Right cardiac atrium (tissue), 5 donors: ENCODE results near the gene MAD2L2. TPM values are rescaled to one million over a fixed set of nuclear protein-coding genes. Genes with fewer than 3 reads are reported as not detected.
"Not testable (repeated sequence)": the region's sequence is repeated elsewhere in the genome, so short reads cannot be mapped to it uniquely, and the experiment has no call there.

Experiments used
- ATAC-seq, 2 donors: fragments of 200-7000 bp; cut with Tn5 transposase; one replicate each; pipeline versions ENCODE4 v1.8.0 to v1.9.1; 2020; ENCODE audit warnings: moderate library complexity in 2 of 2, mild to moderate bottlenecking in 1 of 2
- DNase-seq, 3 donors: peaks; one replicate each; pipeline ENCODE4 v3.0.0-alpha.2; 2020
- H3K27ac ChIP-seq: one replicate; pipeline ENCODE4 v1.5.1; 2013; ENCODE audit warnings: mild to moderate bottlenecking, low read length, control low read depth, moderate library complexity
- H3K27me3 ChIP-seq: one replicate; pipeline ENCODE4 v1.6.1; 2013; ENCODE audit not compliant: control insufficient read depth, insufficient read depth
- H3K4me1 ChIP-seq: one replicate; pipeline ENCODE4 v1.6.1; 2013; ENCODE audit warnings: low read length; ENCODE audit not compliant: control insufficient read depth, insufficient read depth
- H3K4me3 ChIP-seq: one replicate; pipeline ENCODE4 v1.5.1; 2013; ENCODE audit warnings: low read length, control low read depth
- H3K9me3 ChIP-seq: one replicate; pipeline ENCODE4 v1.6.1; 2013; ENCODE audit warnings: low read length; ENCODE audit not compliant: control insufficient read depth
- WGBS: extraction: QIAGEN DNeasy Blood & Tissue Kit; methylation state at CpG from one replicate; pipeline ENCODE4 v1.1.7; 2013; 5-methylcytosine and 5-hydroxymethylcytosine counted together
- intact Hi-C, 4 donors: fragments of 100-400 bp; cut with DNase I; formaldehyde crosslinking; loops; one replicate each; pipeline versions ENCODE4 v1.11.0 to v1.14.0; 2022 to 2023
- polyA plus RNA-seq: library from polyadenylated mRNA; stranded (reverse); fragments of 200-250 nt; gene quantifications from one replicate; pipeline ENCODE4 v1.2.3, GENCODE V29; 2013
- total RNA-seq, 4 donors: library from RNA; stranded (reverse); fragmentation: NEBNext Ultra II Directional; extraction: Animal tissue kit (Norgen Biotek cat#: 25700); gene quantifications; one replicate each; pipeline ENCODE4 v1.2.1, GENCODE V29; 2021
- donor health status: healthy with polysubstance abuse.
- donor health status: DM: no; HTN: yes; CAD: no.
- donor health status: DM: no; HTN: no; CAD: no.
- donor health status: DM: no; HTN: yes; CAD: no; lungs with severe emphysema.
- donor health status: DM: yes; HTN: yes; CAD: no.

MAD2L2 gene
- total and polyA plus RNA-seq, 5 donors, result 15.5 to 22.8 (median 17.6) TPM

- H3K27ac ChIP-seq, result no peak overlapping the region
- intact Hi-C loops, result loop anchor here (5.0 to 10.0 kb wide), 5 partner anchors 77 to 601 kb away; partner anchors contain the start of gene MASP2 (in 1 of the 4)
- peak; percentile 81 to 92 (median 91) for DNase-seq
- ATAC-seq, result peak in 1 of 2 donors; percentile 42
- no peaks in the 10 kb centered on the region for H3K27me3 ChIP-seq
- H3K4me1 ChIP-seq, result peaks cover 2% of the 10 kb centered on the region
- no peak overlapping the region for H3K4me3 ChIP-seq
- 26% methylated on average over 8 of the region's 8 CpGs for WGBS
- no peaks in the 10 kb centered on the region for H3K9me3 ChIP-seq
These were observed 35.2 kb downstream of the MAD2L2 start for GRCh38 chr1:11645670-11646265.

GRCh38 chr1:11645270-11645669 is 35.7 kb downstream of the MAD2L2 start:
- no peak overlapping the region for H3K27ac ChIP-seq
- H3K27me3 ChIP-seq, result no peaks in the 10 kb centered on the region
- H3K9me3 ChIP-seq, result no peaks in the 10 kb centered on the region
- no peak overlapping the region for H3K4me3 ChIP-seq
- peaks cover 2% of the 10 kb centered on the region for H3K4me1 ChIP-seq
- intact Hi-C loops, result loop anchor here (5.0 to 10.0 kb wide), 5 partner anchors 77 to 600 kb away; partner anchors contain the start of gene MASP2 (in 1 of the 4)
- DNase-seq (no peak), ATAC-seq (no peak)
- 88% methylated on average over 5 of the region's 5 CpGs for WGBS

- 39% methylated on average over 5 of the region's 5 CpGs for WGBS
- Histone ChIP-seq H3K27me3 (no peaks in the 10 kb centered on the region), H3K27ac (no peak overlapping the region), H3K4me3 (no peak overlapping the region), H3K4me1 (no peaks in the 10 kb centered on the region), H3K9me3 (no peaks in the 10 kb centered on the region)
- intact Hi-C loops, result loop anchor here (2.0 to 10.0 kb wide), 8 partner anchors 306 to 607 kb away; partner anchors contain the start of gene MASP2 (in 1 of the 4)
- DNase-seq (no peak), ATAC-seq (no peak)
These were observed 37.2 kb downstream of the MAD2L2 start for GRCh38 chr1:11643782-11644181.

GRCh38 chr1:11642418-11643017 is 38.4 kb downstream of the MAD2L2 start:
- ATAC-seq (peak; percentile 64 to 84), DNase-seq (peak in 1 of 3 donors; percentile 74)
- not testable (repeated sequence) for H3K9me3 ChIP-seq, H3K27me3 ChIP-seq, H3K27ac ChIP-seq, H3K4me3 ChIP-seq, H3K4me1 ChIP-seq
- 53% methylated on average over 18 of the region's 18 CpGs for WGBS
- intact Hi-C loops, result loop anchor here (2.0 to 10.0 kb wide), 8 partner anchors 305 to 606 kb away; partner anchors contain the start of gene MASP2 (in 1 of the 4)

- H3K27me3 ChIP-seq, result no peaks in the 10 kb centered on the region
- WGBS, result 61% methylated on average over 5 of the region's 5 CpGs
- intact Hi-C loops, result loop anchor here (2.0 to 10.0 kb wide), 8 partner anchors 305 to 605 kb away; partner anchors contain the start of gene MASP2 (in 1 of the 4)
- H3K27ac ChIP-seq, result no peak overlapping the region
- H3K9me3 ChIP-seq, result no peaks in the 10 kb centered on the region
- DNase-seq (no peak), ATAC-seq (peak in 1 of 2 donors; percentile 14)
- no peaks in the 10 kb centered on the region for H3K4me1 ChIP-seq
- no peak overlapping the region for H3K4me3 ChIP-seq
These were observed 39.1 kb downstream of the MAD2L2 start for GRCh38 chr1:11641776-11642305.

- intact Hi-C loops, result loop anchor here (5.0 to 10.0 kb wide), 7 partner anchors 304 to 604 kb away; partner anchors contain the start of gene MASP2 (in 1 of the 4)
- Histone ChIP-seq H3K27ac (no peak overlapping the region), H3K27me3 (no peaks in the 10 kb centered on the region), H3K4me1 (no peaks in the 10 kb centered on the region), H3K4me3 (no peak overlapping the region), H3K9me3 (no peaks in the 10 kb centered on the region)
- WGBS, result 68% methylated on average over 6 of the region's 6 CpGs
- no peak for ATAC-seq
- no peak for DNase-seq
These were observed 40.0 kb downstream of the MAD2L2 start for GRCh38 chr1:11640944-11641343.

- H3K27ac ChIP-seq, result no peak overlapping the region
- no peaks in the 10 kb centered on the region for H3K9me3 ChIP-seq
- intact Hi-C loops, result loop anchor here (5.0 to 10.0 kb wide), 7 partner anchors 303 to 603 kb away; partner anchors contain the start of gene MASP2 (in 1 of the 4)
- H3K4me1 ChIP-seq, result no peaks in the 10 kb centered on the region
- DNase-seq (peak in 1 of 3 donors; percentile 15), ATAC-seq (no peak)
- no peak overlapping the region for H3K4me3 ChIP-seq
- no peaks in the 10 kb centered on the region for H3K27me3 ChIP-seq
- 67% methylated on average over 7 of the region's 7 CpGs for WGBS
These were observed 40.8 kb downstream of the MAD2L2 start for GRCh38 chr1:11640101-11640500.

- Histone ChIP-seq H3K9me3 (no peaks in the 10 kb centered on the region), H3K4me3 (no peak overlapping the region), H3K4me1 (no peaks in the 10 kb centered on the region), H3K27ac (no peak overlapping the region), H3K27me3 (no peaks in the 10 kb centered on the region)
- DNase-seq, result no peak
- ATAC-seq, result no peak
- intact Hi-C loops, result loop anchor here in 2 of 4 donors (10.0 kb wide), 2 partner anchors 155 to 165 kb away; partner anchors contain the start of gene DISP3 (in 1 of the 2)
- WGBS, result 73% methylated on average over 4 of the region's 4 CpGs
These were observed 41.6 kb downstream of the MAD2L2 start for GRCh38 chr1:11639372-11639771.

GRCh38 chr1:11638121-11638520 is 42.8 kb downstream of the MAD2L2 start:
- no peaks in the 10 kb centered on the region for H3K4me1 ChIP-seq
- no peaks in the 10 kb centered on the region for H3K27me3 ChIP-seq
- H3K9me3 ChIP-seq, result no peaks in the 10 kb centered on the region
- no peak for DNase-seq
- no peak for ATAC-seq
- H3K27ac ChIP-seq, result no peak overlapping the region
- WGBS, result 54% methylated on average over 5 of the region's 5 CpGs
- intact Hi-C loops, result loop anchor here in 2 of 4 donors (10.0 kb wide), 2 partner anchors 153 to 163 kb away; partner anchors contain the start of gene DISP3 (in 1 of the 2)
- no peak overlapping the region for H3K4me3 ChIP-seq

GRCh38 chr1:11634365-11635192 is 46.4 kb downstream of the MAD2L2 start:
- 75% methylated on average over 11 of the region's 11 CpGs for WGBS
- Histone ChIP-seq H3K4me3 (no peak overlapping the region), H3K27me3 (no peaks in the 10 kb centered on the region), H3K4me1 (no peaks in the 10 kb centered on the region), H3K27ac (no peak overlapping the region), H3K9me3 (no peaks in the 10 kb centered on the region)
- DNase-seq (no peak), ATAC-seq (no peak)
- intact Hi-C loops, result loop anchor here in 2 of 4 donors (10.0 kb wide), 2 partner anchors 150 to 160 kb away; partner anchors contain the start of gene DISP3 (in 1 of the 2)
